IMR-90 (cell line): ENCODE data around the gene RXFP1. TPM values are rescaled to one million over a fixed set of nuclear protein-coding genes. Genes with fewer than 3 reads are reported as not detected.

Experiments
- ATAC-seq: fragments of 200-7000 bp; cut with Tn5 transposase; 2 replicates; pipeline ENCODE4 v1.9.1; 2020; ENCODE audit warnings: low read depth, mild to moderate bottlenecking, moderate library complexity
- BruUV-seq: library from RNA; stranded (reverse); fragments of 400-500 nt; replicated peaks from 2 replicates; lab custom pipeline; 2021; lab: Mats Ljungman, UMichigan
- CTCF ChIA-PET: fragments of 300-600 bp; formaldehyde crosslinking; extraction: SDS; loops from one replicate; lab custom pipeline; 2021; ENCODE audit warnings: antibody characterized with exemption; lab: Yijun Ruan, JAX
- POLR2A ChIA-PET: fragments of 300-600 bp; sonication (Branson Sonifier 250); formaldehyde crosslinking; loops from one replicate; lab custom pipeline; 2022; ENCODE audit warnings: antibody characterized with exemption; ENCODE audit not compliant: unreplicated experiment; lab: Charles Lee
- DNase-seq: peaks from one replicate; pipeline ENCODE4 v3.0.0; 2013
- H2AFZ ChIP-seq: replicated peaks from 2 replicates; pipeline ENCODE3; 2013; ENCODE audit warnings: low read length, mild to moderate bottlenecking; ENCODE audit not compliant: poor library complexity
- H2AK5ac ChIP-seq: 2 replicates; pipeline ENCODE4 v1.6.1; 2013; ENCODE audit warnings: low read depth, low read length, inconsistent platforms
- H2AK9ac ChIP-seq: replicated peaks from 2 replicates; pipeline ENCODE3; 2013; ENCODE audit warnings: mild to moderate bottlenecking, low read depth, low read length, moderate library complexity; ENCODE audit not compliant: poor library complexity
- H2BK120ac ChIP-seq: 2 replicates; pipeline ENCODE4 v1.6.1; 2013; ENCODE audit warnings: low read depth, low read length, inconsistent platforms
- H2BK15ac ChIP-seq: 3 replicates; pipeline ENCODE4 v1.6.1; 2013; ENCODE audit warnings: low read depth, low read length, inconsistent platforms
- H2BK20ac ChIP-seq: 2 replicates; pipeline ENCODE4 v1.6.1; 2013; ENCODE audit warnings: low read depth, mild to moderate bottlenecking, inconsistent platforms, low read length, moderate library complexity
- H2BK5ac ChIP-seq: 2 replicates; pipeline ENCODE4 v1.6.1; 2013; ENCODE audit warnings: mild to moderate bottlenecking, low read depth, low read length, inconsistent platforms; ENCODE audit not compliant: poor library complexity, severe bottlenecking
- H3K14ac ChIP-seq: replicated peaks from 2 replicates; pipeline ENCODE4 v1.6.1; 2013; ENCODE audit warnings: low read depth, low read length, inconsistent platforms
- H3K18ac ChIP-seq: 2 replicates; pipeline ENCODE4 v1.6.1; 2013; ENCODE audit warnings: low read depth, low read length, control low read depth
- H3K23ac ChIP-seq: 2 replicates; pipeline ENCODE4 v1.6.1; 2013; ENCODE audit warnings: low read depth, low read length, inconsistent platforms
- H3K27ac ChIP-seq: 2 replicates; pipeline ENCODE4 v1.5.1; 2013; ENCODE audit warnings: mild to moderate bottlenecking, control low read depth, low read length; ENCODE audit not compliant: insufficient read depth
- H3K27me3 ChIP-seq: 2 replicates; pipeline ENCODE4 v1.6.1; 2013; ENCODE audit warnings: low read length; ENCODE audit not compliant: control insufficient read depth, insufficient read depth
- H3K36me3 ChIP-seq: 2 replicates; pipeline ENCODE4 v1.6.1; 2013; ENCODE audit warnings: low read length, mixed read lengths; ENCODE audit not compliant: control insufficient read depth, insufficient read depth
- H3K4ac ChIP-seq: 2 replicates; pipeline ENCODE4 v1.6.1; 2013; ENCODE audit warnings: low read depth, low read length, inconsistent platforms
- H3K4me1 ChIP-seq: 2 replicates; pipeline ENCODE4 v1.6.1; 2013; ENCODE audit warnings: low read length, mixed read lengths; ENCODE audit not compliant: control insufficient read depth, insufficient read depth
- H3K4me2 ChIP-seq: 2 replicates; pipeline ENCODE4 v1.6.1; 2013; ENCODE audit warnings: low read depth, mild to moderate bottlenecking, control low read depth, low read length, moderate library complexity
- H3K4me3 ChIP-seq: 2 replicates; pipeline ENCODE4 v1.5.1; 2013; ENCODE audit warnings: low read depth, mild to moderate bottlenecking, control low read depth, low read length, moderate library complexity; ENCODE audit not compliant: insufficient read depth
- H3K56ac ChIP-seq: 2 replicates; pipeline ENCODE4 v1.6.1; 2013; ENCODE audit warnings: low read length, inconsistent platforms; ENCODE audit not compliant: insufficient read depth; ENCODE audit errors: extremely low read depth
- H3K79me1 ChIP-seq, 2 experiments: 2 replicates each; pipeline ENCODE4 v1.6.1; 2013; ENCODE audit warnings: low read length in 2 of 2, inconsistent platforms in 1 of 2, low read depth in 1 of 2
- H3K9ac ChIP-seq: 2 replicates; pipeline ENCODE4 v1.6.1; 2013; ENCODE audit warnings: low read depth, low read length, control low read depth
- H3K9me1 ChIP-seq: 2 replicates; pipeline ENCODE4 v1.6.1; 2013; ENCODE audit warnings: low read length, inconsistent platforms; ENCODE audit not compliant: insufficient read depth
- H3K9me3 ChIP-seq: 2 replicates; pipeline ENCODE4 v1.6.1; 2013; ENCODE audit warnings: low read length; ENCODE audit not compliant: control insufficient read depth, insufficient read depth
- H4K20me1 ChIP-seq: 2 replicates; pipeline ENCODE4 v1.6.1; 2013; ENCODE audit warnings: low read length, inconsistent platforms; ENCODE audit not compliant: insufficient read depth
- H4K5ac ChIP-seq: 2 replicates; pipeline ENCODE4 v1.6.1; 2013; ENCODE audit warnings: mild to moderate bottlenecking, low read depth, low read length, control low read depth
- H4K8ac ChIP-seq, 2 experiments: 2 replicates each; pipeline ENCODE4 v1.6.1; 2013; ENCODE audit warnings: low read depth in 2 of 2, low read length in 2 of 2, control low read depth in 1 of 2, inconsistent platforms in 1 of 2
- H4K91ac ChIP-seq: 2 replicates; pipeline ENCODE4 v1.6.1; 2013; ENCODE audit warnings: low read depth, low read length, inconsistent platforms; ENCODE audit not compliant: insufficient read depth
- FOS ChIP-seq: fragments of 150-350 bp; IDR thresholded peaks from 2 replicates; pipeline ENCODE4 v1.6.1; 2016; ENCODE audit warnings: low read depth, low read length
- WGBS, 2 experiments: methylation state at CpG; one replicate each; pipeline versions ENCODE4 v1.1.5 to v1.1.7; 2013; ENCODE audit warnings: missing lambda C conversion rate in 2 of 2; ENCODE audit not compliant: insufficient read length in 1 of 2; ENCODE audit errors: extremely low coverage in 2 of 2; 5-methylcytosine and 5-hydroxymethylcytosine counted together
- dilution Hi-C: fragments of 300-500 bp; cut with HindIII; formaldehyde crosslinking; loops from one replicate; pipeline ENCODE4 v1.14.3; 2018; ENCODE audit warnings: low sequenced_read_pairs; ENCODE audit not compliant: unreplicated experiment
- in situ Hi-C: fragments of 300-500 bp; cut with MboI; formaldehyde crosslinking; loops from 3 replicates; pipeline ENCODE4 v1.14.3; 2019; ENCODE audit warnings: low sequenced_read_pairs, inconsistent platforms, mixed read lengths
- intact Hi-C: fragments of 100-400 bp; cut with micrococcal nuclease; formaldehyde crosslinking; loops from 2 replicates; pipeline ENCODE4 v1.10.0; 2022
- polyA plus RNA-seq, 3 experiments: library from polyadenylated mRNA; depleted of rRNA; stranded (reverse); fragments of >200 nt; gene quantifications; 2 replicates each; pipeline ENCODE4 v1.2.3, GENCODE V29; 2012; ENCODE audit warnings: low replicate concordance in 1 of 3
- total RNA-seq: library from RNA; depleted of rRNA; stranded (reverse); fragments of >200 nt; gene quantifications from 2 replicates; pipeline ENCODE4 v1.2.3, GENCODE V29; 2012

RXFP1 gene
- total and polyA plus RNA-seq, 2 of the 4 experiments (the other 2 are of a cell fraction) = not detected

GRCh38 chr4:158566860-158567259 is 45.2 kb downstream of the RXFP1 start:
- dilution Hi-C loops = no loop called here
- no peak overlapping the region for H2AK9ac ChIP-seq
- no peak overlapping the region for H3K56ac ChIP-seq
- H4K8ac ChIP-seq = no peak overlapping the region
- H3K9me3 ChIP-seq = no peaks in the 10 kb centered on the region
- no peak overlapping the region for H2BK5ac ChIP-seq
- no peak overlapping the region for H3K18ac ChIP-seq
- no peaks in the 10 kb centered on the region for H3K79me1 ChIP-seq
- no peak for ATAC-seq
- H4K91ac ChIP-seq = no peak overlapping the region
- intact Hi-C loops = no loop called here
- TF ChIP-seq FOS = no peak
- no peak overlapping the region for H4K5ac ChIP-seq
- no peak overlapping the region for H3K23ac ChIP-seq
- no peak for DNase-seq
- CTCF ChIA-PET = no interaction called here
- in situ Hi-C loops = no loop called here
- no peaks in the 10 kb centered on the region for H4K20me1 ChIP-seq
- H2BK15ac ChIP-seq = no peak overlapping the region
- H2AK5ac ChIP-seq = no peak overlapping the region
- no peak overlapping the region for H2BK20ac ChIP-seq
- BruUV-seq = no TSS peak
- H3K4me2 ChIP-seq = no peak overlapping the region
- H3K4me3 ChIP-seq = no peak overlapping the region
- H3K36me3 ChIP-seq = no peaks in the 10 kb centered on the region
- no peak overlapping the region for H3K14ac ChIP-seq
- no peaks in the 10 kb centered on the region for H3K4me1 ChIP-seq
- H3K9me1 ChIP-seq = no peaks in the 10 kb centered on the region
- no peak overlapping the region for H2AFZ ChIP-seq
- POLR2A ChIA-PET = no interaction called here
- H2BK120ac ChIP-seq = no peak overlapping the region
- H3K27me3 ChIP-seq = no peaks in the 10 kb centered on the region
- no peak overlapping the region for H3K27ac ChIP-seq
- 95% methylated on average over 7 of the region's 18 CpGs; no CpG with 5 or more reads in 1 of the 2 experiments for WGBS, 2 experiments
- H3K4ac ChIP-seq = no peak overlapping the region
- H3K9ac ChIP-seq = no peak overlapping the region
